Measurements from ENCODE around the gene MSRB3. TPM values are rescaled to one million over a fixed set of nuclear protein-coding genes. Genes with fewer than 3 reads are reported as not detected.

Gene MSRB3
- polyA plus RNA-seq, 1 donor from 2014 or later: 0.19 TPM

GRCh38 chr12:65496617-65497016 lies 218.1 kb downstream of the MSRB3 start:
- TF ChIP-seq POLR2AphosphoS5 (IDR thresholded peaks at IDR 0.05) (no peak), REST (IDR thresholded peaks at IDR 0.05; ENCODE audit: borderline replicate concordance) (no peak), SMC3 (conservative IDR thresholded peaks at IDR 0.05; ENCODE audit: poor library complexity) (no peak), EP300 (conservative IDR thresholded peaks at IDR 0.05; ENCODE audit: poor library complexity, severe bottlenecking) (no peak), EZH2 (IDR thresholded peaks at IDR 0.05; ENCODE audit: borderline replicate concordance, insufficient read depth, low read length, poor library complexity, severe bottlenecking) (no peak), MXI1 (conservative IDR thresholded peaks at IDR 0.05; ENCODE audit: poor library complexity, severe bottlenecking) (no peak)
- TF ChIP-seq, protein P1, sequence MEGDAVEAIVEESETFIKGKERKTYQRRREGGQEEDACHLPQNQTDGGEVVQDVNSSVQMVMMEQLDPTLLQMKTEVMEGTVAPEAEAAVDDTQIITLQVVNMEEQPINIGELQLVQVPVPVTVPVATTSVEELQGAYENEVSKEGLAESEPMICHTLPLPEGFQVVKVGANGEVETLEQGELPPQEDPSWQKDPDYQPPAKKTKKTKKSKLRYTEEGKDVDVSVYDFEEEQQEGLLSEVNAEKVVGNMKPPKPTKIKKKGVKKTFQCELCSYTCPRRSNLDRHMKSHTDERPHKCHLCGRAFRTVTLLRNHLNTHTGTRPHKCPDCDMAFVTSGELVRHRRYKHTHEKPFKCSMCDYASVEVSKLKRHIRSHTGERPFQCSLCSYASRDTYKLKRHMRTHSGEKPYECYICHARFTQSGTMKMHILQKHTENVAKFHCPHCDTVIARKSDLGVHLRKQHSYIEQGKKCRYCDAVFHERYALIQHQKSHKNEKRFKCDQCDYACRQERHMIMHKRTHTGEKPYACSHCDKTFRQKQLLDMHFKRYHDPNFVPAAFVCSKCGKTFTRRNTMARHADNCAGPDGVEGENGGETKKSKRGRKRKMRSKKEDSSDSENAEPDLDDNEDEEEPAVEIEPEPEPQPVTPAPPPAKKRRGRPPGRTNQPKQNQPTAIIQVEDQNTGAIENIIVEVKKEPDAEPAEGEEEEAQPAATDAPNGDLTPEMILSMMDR (IDR thresholded peaks at IDR 0.05; ENCODE audit: poor library complexity, severe bottlenecking): no peak
- Histone ChIP-seq H2AFZ (ENCODE audit: low read depth, low read length) (no peak overlapping the region), H3K9me2 (ENCODE audit: insufficient read depth, low read length) (no peaks in the 10 kb centered on the region), H3K36me3 (ENCODE audit: insufficient read depth, low read length) (no peaks in the 10 kb centered on the region), H3K4me3 (ENCODE audit: low read length) (no peak overlapping the region), H3K9ac (ENCODE audit: low read length) (no peak overlapping the region), H3F3A (ENCODE audit: insufficient read depth, low read length, poor library complexity, severe bottlenecking) (no peaks in the 10 kb centered on the region), H3K79me2 (replicated peaks; ENCODE audit: insufficient read depth, low read length) (no peaks in the 10 kb centered on the region), H3K27ac (ENCODE audit: low read length) (no peak overlapping the region), H3K9me3 (ENCODE audit: low read length) (no peaks in the 10 kb centered on the region), H3K27me3 (ENCODE audit: insufficient read depth, low read depth, low read length) (no peaks in the 10 kb centered on the region), H3K4me2 (ENCODE audit: low read length) (no peak overlapping the region), H4K20me1 (ENCODE audit: insufficient read depth) (no peaks in the 10 kb centered on the region)

GRCh38 chr12:65497660-65498059 lies 219.2 kb downstream of the MSRB3 start:
- H3K9ac ChIP-seq (ENCODE audit: low read length): no peak overlapping the region
- no peak for TF ChIP-seq TAF1 (IDR thresholded peaks at IDR 0.05; ENCODE audit: low read depth)
- no peak for TF ChIP-seq EP300 (conservative IDR thresholded peaks at IDR 0.05; ENCODE audit: poor library complexity, severe bottlenecking)
- TF ChIP-seq POLR2AphosphoS5 (IDR thresholded peaks at IDR 0.05): no peak
- TF ChIP-seq SMC3 (conservative IDR thresholded peaks at IDR 0.05; ENCODE audit: poor library complexity): no peak
- TF ChIP-seq REST (IDR thresholded peaks at IDR 0.05; ENCODE audit: borderline replicate concordance): no peak
- TF ChIP-seq EZH2 (IDR thresholded peaks at IDR 0.05; ENCODE audit: borderline replicate concordance, insufficient read depth, low read length, poor library complexity, severe bottlenecking): no peak
- TF ChIP-seq RAD21 (conservative IDR thresholded peaks at IDR 0.05): no peak
- TF ChIP-seq MXI1 (conservative IDR thresholded peaks at IDR 0.05; ENCODE audit: poor library complexity, severe bottlenecking): no peak
- TF ChIP-seq, protein P1 (IDR thresholded peaks at IDR 0.05; ENCODE audit: poor library complexity, severe bottlenecking): no peak
- H3K9me2 ChIP-seq (ENCODE audit: insufficient read depth, low read length): no peaks in the 10 kb centered on the region
- H4K20me1 ChIP-seq (ENCODE audit: insufficient read depth): no peaks in the 10 kb centered on the region
- no peaks in the 10 kb centered on the region for H3K9me3 ChIP-seq (ENCODE audit: low read length)
- no peaks in the 10 kb centered on the region for H3K36me3 ChIP-seq (ENCODE audit: insufficient read depth, low read length)
- H3K27ac ChIP-seq (ENCODE audit: low read length): no peak overlapping the region
- no peak overlapping the region for H3K4me3 ChIP-seq (ENCODE audit: low read length)
- H2AFZ ChIP-seq (ENCODE audit: low read depth, low read length): no peak overlapping the region
- H3K27me3 ChIP-seq (ENCODE audit: insufficient read depth, low read depth, low read length): no peaks in the 10 kb centered on the region
- no peaks in the 10 kb centered on the region for H3F3A ChIP-seq (ENCODE audit: insufficient read depth, low read length, poor library complexity, severe bottlenecking)
- H3K4me2 ChIP-seq (ENCODE audit: low read length): no peak overlapping the region
- H3K79me2 ChIP-seq (replicated peaks; ENCODE audit: insufficient read depth, low read length): no peaks in the 10 kb centered on the region
